Measurements from ENCODE around the gene STK10.
A peak's percentile ranks its signal among the peaks of the same experiment; 100 is the strongest.

The STK10 gene

DNA sequence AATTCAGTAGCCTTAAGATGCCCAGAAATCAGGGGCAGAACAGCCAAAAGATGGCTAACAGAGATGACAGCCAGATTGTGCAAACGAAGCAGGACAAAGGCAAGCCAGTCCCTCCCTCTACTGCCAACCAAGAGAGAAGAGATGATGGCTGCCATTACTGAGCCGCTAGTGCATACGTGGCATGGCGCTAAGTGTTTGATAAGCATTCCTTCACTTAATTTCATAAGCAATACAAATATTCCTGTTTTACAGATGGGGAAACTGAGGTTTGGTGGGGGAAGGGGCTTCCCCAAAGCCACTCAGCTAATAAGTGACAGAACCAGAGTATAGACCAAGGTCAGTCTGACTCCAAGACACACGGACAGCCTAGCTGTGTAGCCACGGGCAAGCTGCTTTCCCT lies 44.1 kb downstream of the STK10 start:
- no peak for DNase-seq (ENCODE audit: low read depth in 2 of 2)

- no peak for DNase-seq (ENCODE audit: low read depth in 2 of 2)
These were observed 45.3 kb downstream of the STK10 start for GRCh38 chr5:172142709-172143215.

DNA sequence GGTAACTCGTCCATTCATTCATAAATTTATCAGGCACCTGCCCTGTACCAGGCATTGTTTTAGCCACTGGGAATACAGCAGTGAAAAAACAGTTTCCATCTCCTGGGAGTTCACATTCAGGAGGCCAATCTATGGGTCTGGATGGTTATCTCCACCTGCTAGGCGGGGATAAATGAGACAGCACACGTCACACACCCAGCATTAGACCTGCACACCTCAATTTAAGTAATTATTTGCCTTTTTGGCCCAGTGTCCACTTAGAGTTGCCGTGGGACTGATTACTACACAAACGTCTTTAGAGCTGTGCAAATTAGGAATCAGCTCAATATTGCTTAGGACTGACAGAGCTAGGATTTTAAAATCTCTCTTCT lies 46.1 kb downstream of the STK10 start:
- no peak for DNase-seq (ENCODE audit: low read depth in 2 of 2)

DNA sequence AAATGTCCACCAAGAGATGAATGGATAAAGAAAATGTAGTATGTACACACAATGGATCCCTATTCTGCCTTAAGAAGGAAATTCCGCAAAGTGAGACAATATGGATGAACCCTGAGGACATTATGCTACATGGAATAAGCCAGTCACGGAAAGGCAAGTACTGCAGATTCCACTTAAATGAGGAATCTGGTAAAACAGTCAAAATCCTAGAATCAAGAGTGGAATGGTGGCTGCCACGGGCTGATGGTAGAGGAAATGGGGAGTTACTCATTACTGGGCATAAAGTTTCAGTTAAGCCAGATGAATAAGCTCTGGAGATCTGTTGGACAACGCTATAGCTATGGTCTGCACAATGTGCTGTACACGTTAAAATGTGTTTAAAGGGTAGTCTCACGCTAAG lies 47.2 kb downstream of the STK10 start:
- DNase-seq (ENCODE audit: low read depth in 2 of 2), result no peak

DNA sequence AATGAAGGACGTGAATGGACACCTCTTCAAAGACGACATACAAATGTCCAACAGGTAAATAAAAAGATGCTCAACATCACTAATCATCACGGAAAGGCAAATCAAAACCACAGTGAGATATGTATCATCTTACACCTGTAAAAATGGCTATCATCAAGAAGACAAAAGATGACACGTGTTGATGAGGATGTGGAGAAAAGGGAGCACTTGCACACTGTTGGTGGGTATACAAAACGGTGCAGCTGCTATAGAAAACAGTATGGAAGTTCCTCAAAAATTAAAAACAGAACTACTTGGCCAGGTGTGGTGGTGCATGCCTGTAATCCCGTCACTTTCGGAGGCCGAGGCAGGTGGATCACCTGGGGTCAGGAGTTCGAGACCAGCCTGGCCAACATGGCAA lies 47.9 kb downstream of the STK10 start:
- no peak for DNase-seq (ENCODE audit: low read depth in 2 of 2)

DNA sequence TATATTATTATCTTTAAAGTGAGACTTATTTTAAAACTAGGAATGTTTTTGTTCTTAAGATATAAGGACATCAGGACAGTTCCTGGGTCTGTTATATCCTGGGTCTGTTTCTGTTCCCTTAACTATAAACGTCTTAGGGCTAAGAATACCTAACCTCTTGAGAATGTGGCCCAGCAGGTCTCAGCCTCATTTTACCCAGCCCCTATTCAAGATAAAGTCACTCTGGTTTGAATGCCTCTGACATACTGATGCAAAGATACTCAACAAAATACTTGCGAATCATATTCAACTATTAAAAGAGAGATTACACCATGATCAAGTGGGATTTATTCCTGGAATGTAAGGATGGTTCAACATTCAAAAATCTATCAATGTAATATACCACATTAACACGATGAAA lies 51.0 kb downstream of the STK10 start:
- DNase-seq (ENCODE audit: low read depth in 2 of 2), result no peak

- DNase-seq (ENCODE audit: low read depth in 2 of 2), result peak in 1 of 2 donors; percentile 52
These were observed 54.5 kb downstream of the STK10 start for GRCh38 chr5:172133359-172134029.

GRCh38 chr5:172131690-172132089 lies 56.3 kb downstream of the STK10 start:
- no peak for DNase-seq (ENCODE audit: low read depth in 2 of 2)

- no peak for DNase-seq (ENCODE audit: low read depth in 2 of 2)
These were observed 58.6 kb downstream of the STK10 start for GRCh38 chr5:172129256-172129910.

GRCh38 chr5:172127581-172127980 lies 60.4 kb downstream of the STK10 start:
- DNase-seq (ENCODE audit: low read depth in 2 of 2), result no peak

DNA sequence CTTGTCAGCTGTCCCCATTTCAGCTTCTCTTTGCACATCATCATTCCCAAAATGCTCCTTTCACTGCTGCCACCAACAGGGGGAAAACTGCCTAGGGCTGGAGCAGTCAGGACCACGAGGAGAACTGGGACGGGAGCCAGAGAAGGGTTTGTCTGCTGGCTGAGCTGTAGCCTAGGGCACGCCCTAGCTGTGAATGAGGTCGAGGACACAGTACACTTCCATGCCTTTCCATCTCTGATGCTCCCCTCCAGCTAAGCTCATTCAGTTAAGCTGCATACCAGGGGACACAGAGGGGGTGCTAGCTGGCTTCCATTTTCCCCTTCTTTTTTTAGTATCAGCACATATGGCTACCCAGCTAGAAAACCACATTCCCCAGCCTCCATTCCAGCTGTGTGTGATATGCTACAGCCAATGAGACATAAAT lies 64.7 kb downstream of the STK10 start:
- DNase-seq (ENCODE audit: low read depth in 2 of 2), result no peak

- DNase-seq (ENCODE audit: low read depth in 2 of 2), result no peak
These were observed 67.9 kb downstream of the STK10 start for GRCh38 chr5:172119921-172120688.

- DNase-seq (ENCODE audit: low read depth in 2 of 2), result no peak
These were observed 69.1 kb downstream of the STK10 start for GRCh38 chr5:172118891-172119290.

GRCh38 chr5:172117977-172118701 lies 69.9 kb downstream of the STK10 start:
- no peak for DNase-seq (ENCODE audit: low read depth in 2 of 2)

GRCh38 chr5:172115541-172115982 lies 72.5 kb downstream of the STK10 start:
- no peak for DNase-seq (ENCODE audit: low read depth in 2 of 2)

- DNase-seq (ENCODE audit: low read depth in 2 of 2), result peak; percentile 76 to 81
These were observed 73.1 kb downstream of the STK10 start for GRCh38 chr5:172114875-172115422.

DNA sequence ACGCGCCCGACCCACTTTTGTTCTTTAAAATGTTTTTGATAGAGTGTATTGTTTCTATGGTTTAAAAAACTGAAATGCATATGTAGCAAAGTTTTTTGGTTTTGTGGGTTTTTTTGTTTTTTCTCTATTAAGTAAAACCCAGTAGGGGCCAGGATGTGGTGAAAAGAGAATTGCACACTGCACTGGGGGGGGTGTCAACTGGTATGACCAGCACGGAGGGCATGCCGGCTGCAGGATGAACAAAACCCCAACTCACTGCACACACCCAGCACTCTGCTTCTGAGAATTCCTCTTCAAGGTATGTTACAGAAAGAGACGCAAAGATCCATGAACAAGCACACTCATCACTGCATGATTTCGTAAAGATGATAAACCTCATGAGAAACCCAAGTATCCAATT lies 75.0 kb downstream of the STK10 start:
- DNase-seq (ENCODE audit: low read depth in 2 of 2), result peak; percentile 56 to 71

DNA sequence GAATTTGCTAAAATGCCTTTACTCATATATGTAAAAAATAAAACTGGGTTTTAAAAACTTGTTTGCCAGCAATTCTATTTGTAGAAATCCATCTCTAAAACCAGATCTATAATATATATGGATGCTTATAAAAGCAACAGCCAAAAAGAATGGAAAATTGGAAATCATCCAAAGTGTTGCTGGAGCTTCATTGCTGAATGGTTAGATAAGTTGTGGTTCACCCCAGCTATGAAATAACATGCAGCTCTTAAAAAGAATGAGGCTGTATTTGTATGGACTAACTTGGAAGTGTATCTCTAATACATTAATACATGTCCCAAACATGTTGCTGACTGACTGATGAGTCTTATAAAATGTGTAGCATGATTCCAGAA lies 76.2 kb downstream of the STK10 start:
- no peak for DNase-seq (ENCODE audit: low read depth in 2 of 2)

DNA sequence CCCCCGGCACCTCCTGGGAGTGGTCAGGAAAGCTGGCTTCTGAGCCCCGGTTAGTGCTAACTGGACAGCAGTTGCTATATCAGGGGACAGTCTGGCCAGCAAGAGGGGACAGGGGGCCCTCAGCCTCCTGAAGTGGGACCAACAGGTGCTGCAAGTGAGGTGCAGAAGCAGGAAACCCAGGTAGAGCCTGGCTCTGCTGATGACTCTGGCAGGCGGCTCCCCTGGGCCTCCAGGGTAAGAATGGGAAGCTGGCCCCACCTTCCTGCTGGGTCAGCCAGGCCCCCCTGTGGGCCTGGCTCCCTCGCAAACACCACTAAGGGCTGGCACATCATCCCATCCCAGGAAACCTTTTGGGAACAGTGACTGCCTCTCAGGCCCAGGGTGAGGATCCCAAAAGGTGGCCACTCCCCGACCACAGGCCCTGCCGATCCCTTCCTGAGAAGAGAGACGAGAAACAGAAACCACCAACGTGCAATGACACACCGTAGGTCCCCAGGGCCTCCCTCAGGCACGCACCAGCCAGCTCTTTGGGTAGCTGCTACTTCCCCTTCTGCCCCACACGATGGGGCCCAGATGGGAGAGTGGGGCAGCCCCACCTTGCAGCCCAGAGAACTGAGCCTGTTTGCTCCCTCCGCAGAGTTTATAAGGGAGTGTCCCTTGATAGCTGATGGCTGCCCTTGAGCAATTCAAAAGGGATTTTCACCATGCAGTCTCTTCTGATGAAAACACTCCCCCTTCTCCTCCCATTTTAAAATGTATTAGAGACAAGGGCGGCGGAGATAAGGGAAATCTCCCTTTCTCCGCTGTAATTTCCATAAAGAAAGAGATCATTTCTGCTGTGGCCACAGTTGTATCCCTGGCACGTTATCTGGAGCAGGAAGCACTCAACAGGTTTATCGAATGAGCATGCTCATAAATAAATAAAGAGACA lies 76.8 kb downstream of the STK10 start:
- peak; percentile 78 to 87 for DNase-seq (ENCODE audit: low read depth in 2 of 2)

DNA sequence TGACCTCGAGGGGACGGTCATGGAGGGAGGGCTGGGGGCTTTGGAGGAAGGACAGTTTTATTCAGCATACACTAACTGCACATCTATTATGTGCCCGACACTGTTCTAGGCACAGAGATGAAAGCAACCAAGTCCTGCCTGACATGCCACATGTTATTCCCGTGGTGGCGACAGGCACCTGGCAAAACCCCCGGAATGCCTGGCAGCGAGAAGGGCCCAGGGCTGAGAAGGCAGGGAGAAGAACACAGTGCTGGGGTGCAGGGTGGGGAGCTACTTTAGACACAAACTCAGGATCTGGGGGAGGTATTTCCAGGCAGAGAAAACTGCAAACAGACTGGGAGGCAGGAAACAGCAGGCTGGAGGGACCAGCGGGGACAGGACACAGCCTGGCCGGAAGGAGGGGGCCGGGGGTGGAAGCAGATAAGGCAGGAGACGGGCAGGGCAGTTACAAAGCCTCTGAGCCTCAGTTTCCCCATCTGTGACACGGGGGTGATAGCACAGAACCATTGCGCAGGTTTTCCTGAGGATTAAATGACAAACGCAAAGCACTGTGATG lies 77.7 kb downstream of the STK10 start:
- no peak for DNase-seq (ENCODE audit: low read depth in 2 of 2)

Measured in stimulated activated CD4-positive, alpha-beta T cell treated with anti-CD3 and anti-CD28 coated beads, Interleukin-4, amount 100 ng/mL, for 48 hours (primary cell).